CD4-positive, alpha-beta T cell treated with Interleukin-17A for 4 hours (primary cell): ENCODE results near the gene CHL1.

Experiments
- DNase-seq: peaks from one replicate; pipeline ENCODE4 v3.0.0-alpha.2; 2020; ENCODE audit warnings: mixed read lengths

CHL1 gene, protein sequence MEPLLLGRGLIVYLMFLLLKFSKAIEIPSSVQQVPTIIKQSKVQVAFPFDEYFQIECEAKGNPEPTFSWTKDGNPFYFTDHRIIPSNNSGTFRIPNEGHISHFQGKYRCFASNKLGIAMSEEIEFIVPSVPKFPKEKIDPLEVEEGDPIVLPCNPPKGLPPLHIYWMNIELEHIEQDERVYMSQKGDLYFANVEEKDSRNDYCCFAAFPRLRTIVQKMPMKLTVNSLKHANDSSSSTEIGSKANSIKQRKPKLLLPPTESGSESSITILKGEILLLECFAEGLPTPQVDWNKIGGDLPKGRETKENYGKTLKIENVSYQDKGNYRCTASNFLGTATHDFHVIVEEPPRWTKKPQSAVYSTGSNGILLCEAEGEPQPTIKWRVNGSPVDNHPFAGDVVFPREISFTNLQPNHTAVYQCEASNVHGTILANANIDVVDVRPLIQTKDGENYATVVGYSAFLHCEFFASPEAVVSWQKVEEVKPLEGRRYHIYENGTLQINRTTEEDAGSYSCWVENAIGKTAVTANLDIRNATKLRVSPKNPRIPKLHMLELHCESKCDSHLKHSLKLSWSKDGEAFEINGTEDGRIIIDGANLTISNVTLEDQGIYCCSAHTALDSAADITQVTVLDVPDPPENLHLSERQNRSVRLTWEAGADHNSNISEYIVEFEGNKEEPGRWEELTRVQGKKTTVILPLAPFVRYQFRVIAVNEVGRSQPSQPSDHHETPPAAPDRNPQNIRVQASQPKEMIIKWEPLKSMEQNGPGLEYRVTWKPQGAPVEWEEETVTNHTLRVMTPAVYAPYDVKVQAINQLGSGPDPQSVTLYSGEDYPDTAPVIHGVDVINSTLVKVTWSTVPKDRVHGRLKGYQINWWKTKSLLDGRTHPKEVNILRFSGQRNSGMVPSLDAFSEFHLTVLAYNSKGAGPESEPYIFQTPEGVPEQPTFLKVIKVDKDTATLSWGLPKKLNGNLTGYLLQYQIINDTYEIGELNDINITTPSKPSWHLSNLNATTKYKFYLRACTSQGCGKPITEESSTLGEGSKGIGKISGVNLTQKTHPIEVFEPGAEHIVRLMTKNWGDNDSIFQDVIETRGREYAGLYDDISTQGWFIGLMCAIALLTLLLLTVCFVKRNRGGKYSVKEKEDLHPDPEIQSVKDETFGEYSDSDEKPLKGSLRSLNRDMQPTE (N-terminal part only)

DNA sequence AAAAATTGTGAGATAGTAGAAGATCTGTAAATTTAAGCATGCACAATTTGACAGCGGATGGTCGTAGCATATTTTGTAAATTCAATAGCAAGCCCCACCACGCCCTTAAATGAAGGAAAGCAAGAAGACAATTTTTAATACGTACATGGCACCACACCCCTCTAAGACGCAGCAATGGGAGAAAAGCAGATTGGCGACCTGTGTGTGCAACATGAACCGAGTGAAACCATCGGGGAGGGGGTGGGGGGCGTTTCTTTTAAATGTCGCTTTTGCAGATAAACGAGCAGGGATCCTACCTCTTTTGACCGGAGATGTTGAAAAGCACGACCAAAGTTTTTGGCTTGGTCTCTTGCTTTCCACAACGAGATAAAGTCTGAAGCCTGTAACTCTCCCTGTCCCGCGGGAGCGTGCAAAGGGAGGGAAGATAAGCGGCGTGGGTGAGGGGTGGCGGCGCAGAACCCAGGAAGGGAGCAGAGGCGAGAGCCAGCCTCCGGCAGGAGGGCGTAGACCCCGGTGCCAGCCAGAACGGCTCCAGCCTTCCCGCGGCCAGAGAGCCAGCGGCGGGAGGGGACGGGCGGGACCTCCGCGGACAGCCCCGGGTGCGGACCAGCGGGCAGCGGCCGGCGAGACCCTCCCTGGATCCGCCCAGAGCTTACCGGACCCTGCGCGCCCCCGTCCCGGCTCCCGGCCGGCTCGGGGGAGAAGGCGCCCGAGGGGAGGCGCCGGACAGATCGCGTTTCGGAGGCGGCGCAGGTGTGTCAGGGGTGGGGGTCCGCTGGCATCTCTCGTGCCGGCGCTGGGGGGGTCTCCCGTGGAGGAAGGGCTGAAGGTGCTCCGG is at the start of gene CHL1:
Gene CHL1 (plus strand): TSS at position 453 of the 838 bp plus-strand sequence. CDS start 123,014 bp downstream, outside the sequence.
- no peak for DNase-seq

DNA sequence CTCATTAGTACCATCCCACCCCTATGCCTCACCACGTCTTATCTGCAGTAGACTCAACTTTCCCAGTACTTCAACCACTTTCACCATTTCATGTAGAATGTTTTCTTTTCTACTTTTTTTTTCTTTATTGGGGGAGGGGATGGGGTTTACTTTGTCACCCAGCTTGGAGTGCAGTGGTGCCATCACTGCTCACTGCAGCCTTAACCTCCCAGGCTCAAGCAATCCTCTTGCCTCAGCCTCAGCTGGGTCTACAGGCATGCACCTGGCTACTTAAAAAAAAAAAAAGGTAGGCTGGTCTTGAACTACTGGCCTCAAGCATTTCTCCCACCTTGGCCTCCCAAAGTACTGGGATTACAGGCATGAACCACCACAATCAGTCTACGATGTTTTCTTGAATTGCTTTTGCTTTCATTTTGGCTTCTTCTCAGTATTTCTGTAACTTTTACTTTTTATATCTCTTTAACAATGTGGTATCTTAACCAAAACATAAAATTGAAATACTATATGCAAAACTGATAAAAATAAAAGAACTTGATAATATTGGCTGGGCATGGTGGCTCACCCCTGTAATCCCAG is 44.9 kb upstream of the CHL1 start:
- no peak for DNase-seq

DNA sequence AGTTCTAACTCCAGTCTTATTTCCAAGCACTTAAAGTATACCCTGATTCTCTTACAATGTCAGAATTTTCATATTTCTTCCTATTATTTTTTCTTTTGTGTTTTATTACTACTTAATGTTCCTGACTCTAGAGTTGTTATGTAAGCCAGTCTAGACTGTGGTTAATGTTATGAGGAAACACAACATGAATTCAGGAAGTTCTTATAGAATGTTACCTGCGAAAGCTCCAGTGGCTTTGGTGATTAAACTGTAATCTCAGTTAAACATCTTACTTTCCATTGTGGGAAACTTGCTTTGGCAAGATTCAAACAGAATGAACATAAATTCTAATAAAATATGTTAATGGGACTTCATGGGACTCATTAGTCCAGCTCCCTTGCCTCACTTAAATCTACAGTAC is 36.6 kb upstream of the CHL1 start:
- DNase-seq: no peak

DNA sequence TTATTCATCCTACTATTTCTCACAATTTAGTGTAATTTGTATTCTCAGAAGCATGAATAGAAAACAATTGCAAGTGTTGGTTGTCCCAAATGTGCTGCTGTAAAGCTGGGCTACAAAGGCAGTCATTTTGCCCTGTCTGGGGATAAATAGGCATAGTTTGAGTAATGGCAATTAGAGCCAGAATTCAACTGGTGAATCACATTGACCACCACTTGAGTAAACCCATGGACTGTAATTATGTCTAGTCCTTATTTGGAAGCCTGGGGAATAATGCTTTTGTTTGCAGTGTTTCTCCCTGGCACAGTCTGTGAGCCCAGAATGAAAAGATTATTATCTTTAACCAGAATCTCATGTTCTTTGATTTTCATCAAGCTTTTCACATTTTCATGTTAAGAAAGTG is 30.5 kb upstream of the CHL1 start:
- DNase-seq: no peak

DNA sequence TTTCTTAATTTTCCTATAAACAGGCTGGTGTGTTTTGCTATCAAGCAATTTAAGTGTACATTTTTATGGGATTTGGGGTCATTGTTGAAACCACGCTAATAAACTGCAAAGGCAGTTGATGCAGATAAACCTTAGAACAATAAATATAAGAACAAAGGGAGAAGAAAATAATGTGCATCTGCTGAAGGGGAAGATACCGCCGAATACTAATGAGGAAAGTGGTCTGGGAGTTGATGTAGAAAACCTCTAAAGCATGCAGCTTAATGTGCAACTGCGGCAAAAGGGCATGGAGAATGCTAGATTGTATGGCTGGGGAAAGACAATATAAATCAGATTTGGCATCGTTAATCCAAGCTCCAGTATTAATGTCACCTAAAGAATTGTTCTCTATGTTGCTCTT is 29.8 kb upstream of the CHL1 start:
- no peak for DNase-seq

DNA sequence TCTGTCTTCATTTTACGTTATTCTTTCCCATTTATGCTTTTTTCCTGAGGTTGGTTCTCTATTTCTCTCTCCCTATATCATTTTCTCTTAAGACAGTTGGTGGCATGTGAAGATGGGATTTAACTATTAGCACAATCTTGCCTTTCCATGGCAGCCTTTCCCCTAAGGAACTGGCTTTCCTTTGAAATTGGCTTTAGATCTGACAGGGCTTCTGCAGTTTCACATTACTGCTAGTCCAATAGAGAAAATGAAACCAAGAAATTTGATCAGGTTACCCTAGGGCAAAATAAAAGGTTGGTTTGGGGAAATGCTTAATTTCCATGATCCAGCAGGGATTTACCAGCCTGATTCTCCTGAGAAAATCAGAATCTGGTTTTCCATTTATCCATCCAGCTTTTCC is 22.7 kb upstream of the CHL1 start:
- no peak for DNase-seq

DNA sequence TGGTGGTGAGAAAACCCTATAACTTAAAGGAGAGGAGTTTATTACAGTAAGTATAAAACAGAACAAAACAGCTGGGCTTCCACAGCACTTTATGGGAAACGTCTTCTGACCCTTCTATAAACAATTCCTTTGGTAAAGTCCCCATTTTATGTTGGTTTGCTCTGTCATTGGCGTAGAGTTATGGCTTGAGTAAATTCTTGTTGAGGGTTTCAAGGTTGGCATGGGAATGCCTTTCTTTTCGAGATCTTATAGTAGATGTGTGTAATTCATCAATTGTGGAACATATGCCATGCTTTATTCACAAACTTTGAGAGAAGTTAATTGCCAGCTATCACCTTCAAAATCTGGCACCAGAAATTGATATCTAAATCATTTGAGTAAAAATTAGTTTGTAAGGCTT is 11.6 kb upstream of the CHL1 start:
- no peak for DNase-seq

DNA sequence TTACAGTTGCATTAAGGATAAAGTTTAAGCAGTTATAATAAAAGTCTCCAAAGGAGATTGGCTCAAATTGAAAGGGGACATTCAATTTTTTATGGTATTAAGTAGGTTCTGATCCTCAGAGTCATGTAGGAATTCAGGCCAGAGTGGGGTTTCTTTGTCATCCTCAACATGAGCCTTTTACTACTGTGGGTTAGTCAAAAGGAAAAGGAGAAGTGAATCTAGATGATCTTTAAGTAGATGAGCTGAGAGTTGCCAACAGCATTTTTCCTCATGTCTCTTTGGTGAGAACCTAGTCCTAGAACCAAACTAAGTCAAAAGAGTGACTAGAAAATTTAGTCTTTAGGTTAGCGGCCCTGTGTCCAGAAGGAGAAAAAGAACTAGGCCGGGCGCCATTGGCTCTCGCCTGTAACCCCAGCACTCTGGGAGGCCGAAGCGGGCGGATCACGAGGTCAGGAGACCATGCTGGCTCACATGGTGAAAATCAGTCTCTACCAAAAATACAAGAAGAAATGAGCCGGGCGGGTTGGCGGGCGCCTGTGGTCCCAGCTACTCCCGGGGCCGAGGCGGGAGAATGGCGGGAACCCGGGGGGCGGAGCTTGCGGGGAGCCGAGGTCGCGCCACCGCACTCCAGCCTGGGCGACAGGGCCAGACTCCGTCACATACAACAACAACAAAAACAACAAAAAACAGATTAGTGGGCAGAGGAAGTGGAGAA is 4.2 kb upstream of the CHL1 start:
- DNase-seq: no peak

DNA sequence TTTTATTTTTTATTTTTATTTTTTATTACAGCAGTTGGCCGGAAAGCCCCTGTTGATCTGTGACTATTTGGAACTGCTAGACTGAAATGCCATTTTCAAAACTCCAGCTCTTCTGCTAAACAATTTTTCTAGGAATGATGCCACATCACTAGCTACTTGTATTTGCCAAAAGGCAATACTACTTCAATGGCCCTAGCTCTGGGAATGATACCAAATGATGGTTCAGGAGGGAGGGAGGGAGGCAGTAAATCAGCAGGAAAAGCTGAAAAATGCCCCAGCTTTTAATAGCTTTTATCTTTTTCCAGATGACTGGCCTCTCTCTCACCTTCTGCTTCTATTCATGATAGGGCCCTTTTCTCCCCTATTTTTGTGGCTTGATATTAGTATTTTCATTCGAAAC is 2.6 kb upstream of the CHL1 start:
- no peak for DNase-seq

DNA sequence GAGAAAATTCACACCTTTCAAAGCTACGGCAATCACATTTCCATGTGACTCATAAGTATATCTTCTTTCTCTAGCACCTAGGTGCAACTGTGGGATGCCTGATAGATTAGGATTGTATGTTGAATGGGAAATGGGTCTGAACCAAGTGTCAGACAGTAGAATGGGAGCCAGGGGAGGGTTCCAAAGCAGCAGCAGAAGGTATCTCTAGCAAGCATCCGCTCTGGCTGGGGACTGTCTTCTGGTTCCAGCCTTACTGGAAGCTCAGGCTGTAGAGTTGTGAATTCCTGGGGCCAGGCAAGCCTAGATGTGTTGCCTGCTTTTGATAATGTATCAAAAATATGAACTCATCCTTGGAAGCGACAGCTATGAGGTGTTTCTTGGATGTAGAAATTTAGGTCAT is 2.1 kb upstream of the CHL1 start:
- DNase-seq: no peak

DNA sequence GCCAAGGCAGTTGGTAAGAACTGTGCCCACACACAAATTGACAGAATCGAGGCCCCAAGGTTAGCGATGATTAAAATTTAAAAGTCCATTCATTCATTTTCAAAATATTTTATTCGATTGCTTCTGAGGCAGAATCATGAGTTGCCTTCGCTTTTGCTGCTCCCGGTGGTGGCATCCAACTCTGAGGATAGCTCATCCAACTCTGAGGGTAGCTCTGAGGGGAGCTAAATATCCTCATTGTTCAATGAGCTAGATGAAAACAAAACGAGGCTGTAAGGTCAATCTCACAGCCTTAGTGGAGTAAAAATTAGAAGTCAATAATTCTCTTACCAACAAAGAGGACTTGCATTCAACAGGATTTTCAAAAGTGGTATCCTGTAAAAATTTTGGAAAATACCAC is 897 bp upstream of the CHL1 start:
- DNase-seq: no peak

DNA sequence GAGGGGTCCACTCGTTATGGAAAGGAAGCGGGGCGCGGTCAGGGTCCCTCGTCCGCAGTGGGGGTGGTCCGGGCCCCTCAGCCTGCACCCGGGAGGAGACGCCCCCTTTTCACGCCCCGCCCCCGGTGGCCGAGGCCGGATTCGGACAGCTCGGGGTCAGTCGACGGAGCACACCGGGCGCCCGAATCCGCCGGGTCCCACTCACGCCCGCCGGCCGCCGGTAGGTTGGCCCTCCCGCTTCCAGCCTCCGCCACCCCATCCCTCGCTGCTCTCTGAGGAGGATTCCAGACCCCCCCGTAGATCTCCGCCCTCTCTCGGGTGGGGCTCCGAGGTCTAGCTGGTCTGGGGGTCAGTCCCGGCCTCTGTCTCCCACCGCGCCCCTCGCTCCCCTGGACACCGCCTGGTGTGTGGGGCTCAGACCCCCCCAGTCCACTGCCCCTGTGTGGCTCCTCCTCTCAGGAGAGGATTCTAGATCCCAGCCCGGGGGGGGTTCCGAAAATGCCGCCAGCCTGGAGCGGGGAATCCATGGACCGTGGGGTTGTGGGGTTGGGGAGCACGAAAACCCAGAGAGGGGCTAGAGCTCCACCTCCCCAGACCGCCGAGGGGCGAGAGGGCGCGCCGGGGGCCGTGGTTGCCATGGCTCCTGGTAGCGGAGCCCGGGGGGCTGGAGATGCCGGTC is 725 bp downstream of the CHL1 start:
- no peak for DNase-seq

DNA sequence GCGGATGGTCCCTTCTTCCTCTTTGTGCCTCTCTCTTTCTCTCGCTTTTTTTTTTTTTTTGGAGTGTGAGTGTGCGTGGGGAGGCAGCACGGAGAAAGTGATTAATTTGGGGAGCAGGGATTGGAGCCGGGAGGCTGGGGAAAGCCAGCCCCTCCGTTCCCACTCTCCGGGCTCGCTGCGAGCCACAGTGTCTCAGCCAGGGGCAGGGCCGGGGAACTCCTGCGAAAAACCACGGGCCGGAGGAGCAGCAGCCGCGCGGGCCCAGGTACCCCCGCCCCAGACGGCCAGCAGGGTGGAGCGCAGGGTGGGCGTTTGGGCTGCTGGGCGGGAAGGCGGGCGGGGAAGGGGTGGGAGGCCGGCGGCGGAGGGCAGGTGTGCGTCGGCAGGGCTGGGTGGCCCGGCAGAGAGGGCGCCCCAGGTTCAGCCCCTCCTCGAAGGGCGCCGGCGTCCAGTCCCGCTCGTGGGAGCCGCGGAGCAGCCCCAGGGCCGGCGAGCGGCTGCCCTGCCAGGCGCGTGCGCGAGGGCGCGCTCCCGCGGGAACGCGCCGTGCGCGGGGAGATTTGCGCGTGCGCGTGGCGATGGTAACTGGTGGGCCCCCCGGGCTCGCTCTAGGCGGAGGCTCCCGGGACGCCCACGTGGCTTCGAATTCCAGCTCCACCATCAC is 1.4 kb downstream of the CHL1 start:
- no peak for DNase-seq

DNA sequence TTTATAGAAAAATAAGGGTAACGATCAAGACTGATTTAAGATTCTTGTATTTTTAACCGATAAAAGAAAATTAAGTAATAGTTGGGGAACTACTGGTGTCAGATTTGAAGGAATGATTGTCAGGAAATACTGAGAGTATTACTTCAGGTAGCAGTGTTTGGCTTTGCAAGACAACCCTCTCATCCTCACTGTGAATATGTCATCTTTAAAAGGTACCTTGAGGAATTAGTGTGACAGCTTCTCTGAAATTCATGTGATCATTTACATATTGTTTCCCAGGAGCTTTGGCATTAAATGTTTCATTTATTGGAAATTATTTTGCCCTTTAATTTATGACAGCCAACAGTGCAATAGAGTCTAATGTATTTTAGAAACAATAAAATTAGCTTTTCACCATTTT is 3.3 kb downstream of the CHL1 start:
- DNase-seq: no peak

DNA sequence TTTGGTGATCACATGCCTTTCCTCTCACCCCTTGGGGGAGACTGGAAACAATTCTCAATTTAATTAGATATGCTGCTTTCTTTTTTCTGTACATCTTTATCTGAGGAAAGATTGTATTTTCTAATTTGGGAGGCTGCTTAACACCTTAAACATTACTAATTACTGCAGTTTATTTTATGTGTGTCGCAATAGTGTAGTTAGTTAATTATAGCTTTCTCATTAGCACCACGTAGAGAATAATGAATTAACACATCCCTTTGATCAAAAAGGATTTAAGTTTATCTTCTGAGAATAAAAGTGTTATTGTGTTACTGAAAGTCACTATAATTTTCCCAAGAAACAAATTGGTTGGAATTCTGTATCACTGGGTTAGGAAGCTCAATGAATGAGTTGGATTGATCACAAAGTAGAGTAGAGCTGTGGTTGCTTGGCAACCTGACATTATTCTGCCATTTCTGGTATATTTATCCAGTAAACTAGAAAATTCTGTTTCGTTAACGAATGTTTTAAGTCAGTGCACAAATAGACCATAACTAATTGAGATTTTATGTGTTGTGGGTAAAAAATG is 4.3 kb downstream of the CHL1 start:
- no peak for DNase-seq

DNA sequence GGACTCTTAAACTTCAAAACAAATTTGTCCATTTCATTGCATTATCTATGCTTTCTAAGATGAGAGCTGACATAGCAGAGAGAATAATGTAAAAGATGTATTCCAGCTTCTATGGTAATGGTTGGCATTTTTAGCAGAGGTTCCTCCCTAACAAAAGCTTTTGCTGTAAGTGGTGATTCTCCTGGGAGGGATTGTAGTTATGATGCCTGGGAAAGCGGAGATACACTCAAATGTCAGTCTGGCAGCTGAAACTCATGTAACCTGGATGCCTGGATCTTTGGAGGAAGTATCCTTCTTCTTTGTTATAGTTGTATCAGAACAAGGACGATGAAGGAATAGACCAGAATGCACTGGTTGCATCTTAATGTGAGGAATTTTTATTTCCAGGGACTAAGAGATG is 7.5 kb downstream of the CHL1 start:
- no peak for DNase-seq

DNA sequence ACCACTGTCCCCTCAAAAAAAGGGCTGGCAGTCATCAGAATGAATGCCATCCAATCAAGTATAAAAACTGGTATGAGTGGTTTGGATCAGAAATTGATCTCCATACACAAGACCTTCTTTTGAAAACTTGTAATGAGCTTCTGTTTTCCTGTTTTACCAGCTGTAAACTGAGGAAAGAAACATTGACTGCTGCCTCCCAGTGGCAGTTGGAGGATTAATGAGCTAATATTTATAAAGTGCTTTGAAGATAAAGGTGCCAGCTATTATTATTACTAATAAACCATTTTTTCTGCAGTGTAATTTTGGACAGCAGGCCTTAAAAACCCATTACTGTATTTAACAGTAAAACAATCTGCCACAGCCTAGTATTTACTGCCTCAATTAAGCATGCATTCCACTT is 11.4 kb downstream of the CHL1 start:
- no peak for DNase-seq

DNA sequence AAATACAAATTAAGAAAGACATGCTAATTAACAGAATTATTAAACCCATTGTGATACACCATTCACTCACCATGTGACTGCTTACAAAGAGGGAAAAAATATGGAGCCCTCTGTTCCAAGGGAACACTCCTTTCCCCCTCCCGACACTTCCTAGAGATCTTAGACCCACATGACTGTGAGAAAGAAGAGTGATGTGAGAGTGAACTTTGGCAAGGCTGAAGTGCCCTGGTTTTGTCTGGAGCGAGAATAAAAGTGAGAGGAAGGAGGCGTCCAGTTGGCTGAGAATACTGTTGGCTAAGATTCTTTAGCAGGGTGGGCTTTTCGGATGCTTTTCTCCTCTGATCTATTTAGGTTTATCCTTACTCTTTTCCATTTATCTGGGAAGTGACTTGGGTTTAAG is 14.1 kb downstream of the CHL1 start:
- DNase-seq: no peak

DNA sequence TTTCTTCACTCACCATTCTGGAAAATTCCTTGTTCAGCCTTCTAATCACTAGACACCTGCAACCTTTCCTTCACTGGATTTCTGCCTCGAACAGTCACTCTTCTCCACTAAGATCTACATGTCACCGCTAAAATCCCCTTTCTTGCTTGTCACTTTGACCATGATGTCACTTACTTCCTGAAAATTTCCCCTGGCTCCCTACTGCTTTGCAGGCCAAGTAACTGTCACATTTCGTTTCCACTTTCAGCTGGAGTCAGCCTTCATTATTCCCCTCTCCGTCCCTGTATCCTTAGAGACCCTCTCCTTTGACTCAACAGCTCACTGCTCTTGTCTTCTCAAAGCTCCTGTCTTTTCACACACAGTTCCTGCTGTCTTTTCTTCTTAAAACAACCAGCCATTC is 15.9 kb downstream of the CHL1 start:
- DNase-seq: no peak
